Calu3 (cell line): ENCODE measurements around the gene NR0B2. TPM values are rescaled to one million over a fixed set of nuclear protein-coding genes. Genes with fewer than 3 reads are reported as not detected.
"Not testable (repeated sequence)": the region's sequence is repeated elsewhere in the genome, so short reads cannot be mapped to it uniquely, and the experiment has no call there.

ENCODE experiments used
- BruUV-seq: library from RNA; stranded (reverse); fragments of 400-500 nt; replicated peaks from 2 replicates; lab custom pipeline; 2021; lab: Mats Ljungman, UMichigan
- CTCF ChIA-PET: fragments of 300-600 bp; sonication (Branson Sonifier 250); formaldehyde crosslinking; loops from one replicate; lab custom pipeline; 2022; ENCODE audit warnings: antibody characterized with exemption; lab: Charles Lee
- DNase-seq: peaks from one replicate; pipeline ENCODE4 v3.0.0; 2022
- H3K27ac Mint-ChIP-seq: one replicate; pipeline ENCODE4 v1.8.0; 2022; ENCODE audit warnings: mixed read lengths; ENCODE audit not compliant: unreplicated experiment
- H3K27me3 Mint-ChIP-seq: one replicate; pipeline ENCODE4 v1.8.0; 2022; ENCODE audit warnings: mixed read lengths; ENCODE audit not compliant: unreplicated experiment
- H3K36me3 Mint-ChIP-seq: one replicate; pipeline ENCODE4 v1.8.0; 2022; ENCODE audit warnings: mild to moderate bottlenecking, moderate library complexity, mixed read lengths; ENCODE audit not compliant: insufficient read depth, unreplicated experiment
- H3K4me1 Mint-ChIP-seq: one replicate; pipeline ENCODE4 v1.8.0; 2022; ENCODE audit warnings: mild to moderate bottlenecking, low read depth, mixed read lengths; ENCODE audit not compliant: unreplicated experiment
- H3K4me3 Mint-ChIP-seq: one replicate; pipeline ENCODE4 v1.8.0; 2022; ENCODE audit warnings: mild to moderate bottlenecking, low read depth, moderate library complexity, mixed read lengths; ENCODE audit not compliant: unreplicated experiment
- H3K9me3 Mint-ChIP-seq: one replicate; pipeline ENCODE4 v1.8.0; 2022; ENCODE audit warnings: low read depth, mixed read lengths; ENCODE audit not compliant: unreplicated experiment
- intact Hi-C: fragments of 100-400 bp; cut with micrococcal nuclease; formaldehyde crosslinking; loops from one replicate; pipeline ENCODE4 v1.10.0; 2022; ENCODE audit not compliant: unreplicated experiment
- total RNA-seq: library from RNA; stranded (reverse); gene quantifications from 2 replicates; pipeline ENCODE4 v1.2.3, GENCODE V29; 2022
- TF ChIP-seq, protein P1 (sequence below): fragments of 200-600 bp; IDR thresholded peaks from one replicate; pipeline ENCODE4 v1.8.0; 2022; ENCODE audit warnings: antibody characterized with exemption; ENCODE audit not compliant: unreplicated experiment

NR0B2 gene
- total RNA-seq, 1 experiment from 2014 or later, result not detected

DNA sequence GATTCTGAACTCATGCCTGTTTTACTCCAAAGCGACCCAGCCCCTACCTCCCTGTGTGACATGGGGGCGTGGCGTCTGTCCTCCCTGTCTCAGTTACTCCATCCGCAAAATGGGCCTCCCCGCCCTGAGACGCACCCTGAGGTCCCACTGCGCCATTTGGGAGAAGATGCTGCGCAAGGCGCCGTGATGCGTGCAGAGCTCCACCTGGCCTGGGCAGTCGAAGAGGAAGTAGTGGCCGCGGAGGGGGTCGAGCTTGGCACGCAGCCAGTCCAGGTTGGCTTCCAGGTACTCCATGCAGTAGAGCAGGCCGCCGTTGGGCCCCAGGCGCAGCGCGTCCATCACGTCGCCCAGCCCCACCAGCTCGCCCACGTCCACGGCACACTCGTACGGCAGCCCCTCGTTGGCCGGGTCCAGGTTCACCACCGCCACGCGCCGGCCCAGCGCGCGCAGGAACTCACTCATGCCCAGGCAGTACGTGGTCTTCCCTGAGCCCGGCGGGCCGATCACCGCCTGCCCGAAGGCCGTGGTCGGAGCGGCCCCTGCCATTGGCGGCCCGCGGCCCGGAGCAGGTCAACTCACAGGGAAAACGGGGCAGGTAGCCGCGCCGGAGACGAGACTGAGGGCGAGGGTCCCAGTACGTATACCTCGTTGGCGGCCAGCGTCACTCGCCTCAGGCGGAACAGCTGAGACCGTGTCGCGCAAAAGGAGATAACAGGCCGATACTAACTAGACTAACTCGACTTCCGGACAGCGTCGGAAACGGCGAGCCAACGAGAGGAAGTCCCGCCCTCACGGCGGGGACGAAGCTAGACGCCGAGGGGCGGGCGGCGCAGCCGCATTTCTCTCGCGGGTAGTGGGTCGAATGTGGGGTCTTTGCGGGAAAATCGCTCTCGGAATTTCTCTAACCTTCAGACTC is 24.0 kb downstream of the NR0B2 start, which contains the start of gene GPN2:
TSS of gene GPN2 (minus strand) at position 733 of the 916 bp plus-strand sequence. CDS start at position 546, 187 bp downstream.
- H3K4me3 Mint-ChIP-seq, result peak within 1 kb of the TSS; percentile 83
- intact Hi-C loops, result no loop called here
- H3K27ac Mint-ChIP-seq, result peak within 1 kb of the TSS; percentile 88
- no peaks in the 10 kb centered on the region for H3K9me3 Mint-ChIP-seq
- H3K27me3 Mint-ChIP-seq, result no peaks in the 10 kb centered on the region
- CTCF ChIA-PET, result interaction anchor here (0.6 to 1.0 kb wide), 2 partner anchors 28 to 40 kb away, joined by 3 to 4 read pairs; no protein-coding TSS in a partner anchor
- peaks cover 50% of the 10 kb centered on the region for H3K36me3 Mint-ChIP-seq
- BruUV-seq, result no TSS peak
- peaks cover 12% of the 10 kb centered on the region for H3K4me1 Mint-ChIP-seq
- DNase-seq, result peak; percentile 61
- TF ChIP-seq, protein P1, sequence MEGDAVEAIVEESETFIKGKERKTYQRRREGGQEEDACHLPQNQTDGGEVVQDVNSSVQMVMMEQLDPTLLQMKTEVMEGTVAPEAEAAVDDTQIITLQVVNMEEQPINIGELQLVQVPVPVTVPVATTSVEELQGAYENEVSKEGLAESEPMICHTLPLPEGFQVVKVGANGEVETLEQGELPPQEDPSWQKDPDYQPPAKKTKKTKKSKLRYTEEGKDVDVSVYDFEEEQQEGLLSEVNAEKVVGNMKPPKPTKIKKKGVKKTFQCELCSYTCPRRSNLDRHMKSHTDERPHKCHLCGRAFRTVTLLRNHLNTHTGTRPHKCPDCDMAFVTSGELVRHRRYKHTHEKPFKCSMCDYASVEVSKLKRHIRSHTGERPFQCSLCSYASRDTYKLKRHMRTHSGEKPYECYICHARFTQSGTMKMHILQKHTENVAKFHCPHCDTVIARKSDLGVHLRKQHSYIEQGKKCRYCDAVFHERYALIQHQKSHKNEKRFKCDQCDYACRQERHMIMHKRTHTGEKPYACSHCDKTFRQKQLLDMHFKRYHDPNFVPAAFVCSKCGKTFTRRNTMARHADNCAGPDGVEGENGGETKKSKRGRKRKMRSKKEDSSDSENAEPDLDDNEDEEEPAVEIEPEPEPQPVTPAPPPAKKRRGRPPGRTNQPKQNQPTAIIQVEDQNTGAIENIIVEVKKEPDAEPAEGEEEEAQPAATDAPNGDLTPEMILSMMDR, result no peak

DNA sequence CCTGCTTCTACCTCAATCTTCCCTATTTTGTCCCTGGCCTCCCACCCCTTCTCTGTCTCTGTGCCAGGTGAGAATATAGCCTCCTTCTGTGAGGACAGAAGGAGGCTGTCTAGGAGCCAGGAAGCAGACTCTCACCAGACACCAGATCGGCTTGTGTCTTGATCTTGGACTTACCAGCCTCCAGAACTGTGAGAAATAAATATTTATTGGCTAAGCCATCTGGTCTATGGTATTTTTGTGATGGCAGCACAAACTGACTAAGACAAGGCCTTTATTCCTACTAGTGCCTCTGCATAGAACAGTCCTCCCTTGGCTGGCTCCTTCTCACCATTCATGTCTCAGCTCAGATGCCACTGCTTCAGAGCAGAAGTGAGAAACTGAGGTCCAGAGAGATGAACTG is 25.5 kb downstream of the NR0B2 start:
- Mint-ChIP-seq H3K9me3 (no peaks in the 10 kb centered on the region), H3K36me3 (peaks cover 56% of the 10 kb centered on the region), H3K4me1 (peaks cover 14% of the 10 kb centered on the region), H3K27ac (no peak overlapping the region), H3K4me3 (peak overlapping the region; percentile 83), H3K27me3 (no peaks in the 10 kb centered on the region)
- no TSS peak for BruUV-seq
- CTCF ChIA-PET, result interaction anchor here (1.6 kb wide), 1 partner anchor 12 kb away, joined by 5 read pairs; the partner anchor contains the start of gene GPATCH3
- intact Hi-C loops, result no loop called here
- TF ChIP-seq, protein P1, result no peak
- DNase-seq, result no peak

- peaks cover 67% of the 10 kb centered on the region for H3K36me3 Mint-ChIP-seq
- no TSS peak for BruUV-seq
- no peak overlapping the region for H3K27ac Mint-ChIP-seq
- TF ChIP-seq, protein P1, result no peak
- H3K9me3 Mint-ChIP-seq, result no peaks in the 10 kb centered on the region
- H3K27me3 Mint-ChIP-seq, result no peaks in the 10 kb centered on the region
- no peak overlapping the region for H3K4me3 Mint-ChIP-seq
- CTCF ChIA-PET, result interaction anchor here (0.7 to 1.6 kb wide), 3 partner anchors 13 to 417 kb away, joined by 3 to 5 read pairs (median 3); partner anchors contain the start of gene GPATCH3
- intact Hi-C loops, result no loop called here
- H3K4me1 Mint-ChIP-seq, result peaks cover 22% of the 10 kb centered on the region
- DNase-seq, result peak; percentile 16
Measured at GRCh38 chr1:26887125-26887524, 26.6 kb downstream of the NR0B2 start.

DNA sequence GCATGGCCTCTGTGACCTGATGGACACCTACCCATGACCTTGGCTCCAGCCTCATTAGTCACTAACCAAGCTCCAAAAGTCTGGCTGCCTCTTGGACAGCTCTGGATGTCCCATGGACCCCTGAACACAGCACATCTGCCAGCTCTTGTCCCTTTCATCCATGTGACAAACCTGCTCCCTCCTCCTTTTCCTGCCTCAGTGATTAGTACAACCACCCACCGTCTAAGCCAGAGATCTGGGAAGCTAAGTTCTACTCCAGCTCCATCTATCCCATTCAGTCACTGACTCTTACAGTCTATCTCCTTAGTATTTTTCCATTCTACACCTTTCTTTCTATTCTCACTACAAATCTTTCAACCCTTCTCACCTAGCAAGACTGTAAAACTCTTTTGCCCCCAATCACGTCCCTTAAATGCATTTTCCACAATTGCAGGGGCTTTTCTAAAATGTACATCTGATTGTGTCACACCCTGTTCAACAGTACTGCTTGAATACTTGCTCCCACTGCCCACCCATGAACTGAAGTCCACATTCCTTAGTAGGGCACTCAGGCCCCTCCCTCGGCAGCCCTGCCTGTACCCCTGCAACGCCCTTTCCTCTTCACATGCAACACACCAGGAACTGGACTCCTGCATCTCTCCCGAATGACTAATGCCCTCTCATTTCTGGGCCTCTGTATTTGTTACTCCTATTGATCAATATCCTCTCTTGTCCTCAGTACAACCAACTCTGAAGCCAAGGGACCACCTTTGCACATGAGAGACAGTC is 30.9 kb downstream of the NR0B2 start:
- BruUV-seq, result no TSS peak
- H3K4me3 Mint-ChIP-seq, result no peak overlapping the region
- TF ChIP-seq, protein P1, result no peak

GRCh38 chr1:26881611-26882010 is 32.2 kb downstream of the NR0B2 start:
- H3K27ac Mint-ChIP-seq, H3K9me3 Mint-ChIP-seq, BruUV-seq, H3K4me3 Mint-ChIP-seq, H3K27me3 Mint-ChIP-seq, DNase-seq, intact Hi-C loops, H3K4me1 Mint-ChIP-seq: not testable (repeated sequence)
- CTCF ChIA-PET, result interaction anchor here (0.6 kb wide), 1 partner anchor 725 kb away, joined by 4 read pairs; no protein-coding TSS in a partner anchor
- H3K36me3 Mint-ChIP-seq, result peaks cover 48% of the 10 kb centered on the region

More for the DNA sequence above, 30.9 kb downstream of the NR0B2 start:
- no peak for DNase-seq
- CTCF ChIA-PET, result no interaction called here
- Mint-ChIP-seq H3K36me3 (peaks cover 58% of the 10 kb centered on the region), H3K9me3 (no peaks in the 10 kb centered on the region), H3K4me1 (peaks cover 10% of the 10 kb centered on the region), H3K27ac (no peak overlapping the region), H3K27me3 (no peaks in the 10 kb centered on the region)
- intact Hi-C loops, result no loop called here
